ENCODE results near the gene CDC14A. TPM values are rescaled to one million over a fixed set of nuclear protein-coding genes. Genes with fewer than 3 reads are reported as not detected.

The CDC14A gene
- total and polyA plus RNA-seq, 2 of the 8 experiments (the other 6 are each of a cell fraction or from before 2014, with no cell fraction given), result 3.2 to 8.9 TPM

DNA sequence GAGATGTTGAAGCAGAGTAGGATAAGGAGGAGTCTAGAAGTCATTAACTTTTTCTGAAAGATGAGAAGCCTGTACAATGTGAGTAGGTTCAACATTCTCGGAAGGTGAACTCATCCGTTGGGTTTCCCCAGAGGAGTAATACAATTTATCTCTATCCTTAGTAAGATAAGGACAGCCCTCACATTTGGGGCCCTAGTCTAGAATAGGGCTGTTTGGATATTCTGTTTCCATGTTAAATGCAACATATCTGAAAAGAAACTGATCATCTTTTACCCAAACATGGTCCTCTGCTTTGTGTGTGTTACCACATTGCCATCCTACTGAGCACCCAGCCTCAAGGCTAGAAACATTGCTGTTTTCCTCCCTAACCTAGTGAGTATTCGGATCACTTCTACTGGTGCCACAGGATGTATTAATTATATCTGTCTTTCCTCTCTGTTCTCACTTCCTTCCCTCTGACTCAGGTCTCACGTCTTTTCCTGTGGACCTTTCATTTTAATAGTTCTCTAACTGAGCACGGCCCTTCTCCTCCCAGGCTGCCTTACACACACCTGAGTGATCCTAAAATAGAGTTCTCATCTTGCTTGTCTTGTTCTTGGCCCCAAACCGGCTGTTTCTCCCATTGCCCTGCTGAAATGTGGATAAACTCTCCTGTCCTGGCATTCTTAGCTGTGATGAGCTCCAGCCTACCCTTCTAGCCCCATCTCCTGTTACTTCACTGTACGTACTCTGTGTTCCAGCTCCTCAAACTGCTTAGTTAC, 91.7 kb downstream of the CDC14A start:
- no peak overlapping the region for H2BK120ac ChIP-seq (replicated peaks; ENCODE audit: low read depth, low read length)
- H3K14ac ChIP-seq (ENCODE audit: insufficient read length), result no peak overlapping the region
- ChIA-PET CTCF (ENCODE audit: partially characterized antibody) (interaction anchor here (1.0 to 2.5 kb wide), 5 partner anchors 12 to 20 kb away, joined by 3 to 11 read pairs (median 4); no protein-coding TSS in a partner anchor), POLR2A (ENCODE audit: partially characterized antibody) (interaction anchor here (1.5 kb wide), 1 partner anchor 10 kb away, joined by 3 read pairs; no protein-coding TSS in a partner anchor)
- H3K4me1 ChIP-seq (replicated peaks in 1 of 4; ENCODE audit: control insufficient read depth in 3 of 4, insufficient read depth in 4 of 4, low read length in 3 of 4), result peaks cover 0 to 3% (median under 1%) of the 10 kb centered on the region in 4 experiments; a peak in 1 of 7 replicates
- no peaks in the 10 kb centered on the region for H3K9me3 ChIP-seq (ENCODE audit: insufficient read depth in 2 of 2, low read depth in 1 of 2, low read length in 1 of 2)
- no peak overlapping the region for H4K8ac ChIP-seq (ENCODE audit: extremely low read depth, insufficient read depth, low read length)
- no peak overlapping the region for H3K4me2 ChIP-seq (ENCODE audit: insufficient read depth in 1 of 2, low read depth in 2 of 2, low read length in 2 of 2)
- no peak for DNase-seq (ENCODE audit: low read depth in 1 of 2, low spot score in 2 of 2)
- 92% methylated on average over 7 of the region's 7 CpGs; no CpG with 5 or more reads in 1 of the 2 experiments for WGBS, 2 experiments (ENCODE audit: extremely low coverage in 1 of 2, insufficient coverage in 1 of 2, insufficient read length in 1 of 2, insufficient replicate concordance in 2 of 2, low coverage in 1 of 2, low lambda C conversion rate in 2 of 2, missing lambda C conversion rate in 1 of 2)
- FAIRE-seq, result no peak
- no peaks in the 10 kb centered on the region for H4K20me1 ChIP-seq (replicated peaks in 1 of 2; ENCODE audit: control insufficient read depth in 1 of 2, insufficient read depth in 2 of 2, low read length in 2 of 2)
- no peak overlapping the region for H3K18ac ChIP-seq (ENCODE audit: extremely low read depth, low read length)
- no peaks in the 10 kb centered on the region for H3K27me3 ChIP-seq (replicated peaks in 1 of 4; ENCODE audit: control insufficient read depth in 3 of 4, extremely low read depth in 1 of 4, insufficient read depth in 3 of 4, low read length in 3 of 4)
- TF ChIP-seq RAD21 (IDR thresholded peaks at IDR 0.05 in 1 of 2, conservative IDR thresholded peaks at IDR 0.05 in 1 of 2; ENCODE audit: low read depth in 2 of 2, low read length in 2 of 2) (peak in 1 of 2 experiments; percentile 8; a peak in 1 of 4 replicates), EP300 (IDR thresholded peaks at IDR 0.05; ENCODE audit: borderline replicate concordance in 1 of 2, low read depth in 2 of 2, low read length in 2 of 2) (no peak)
- no peak overlapping the region for H3K4ac ChIP-seq (replicated peaks; ENCODE audit: insufficient read length, low read depth, low read length)
- H3K9ac ChIP-seq (replicated peaks in 1 of 4; ENCODE audit: extremely low read depth in 1 of 4, low read depth in 3 of 4, low read length in 3 of 4), result no peak overlapping the region
- H4K91ac ChIP-seq (replicated peaks; ENCODE audit: insufficient read length, low read length), result no peak overlapping the region
- no peak overlapping the region for H3K27ac ChIP-seq (ENCODE audit: low read depth, low read length)
- no peaks in the 10 kb centered on the region for H3K23me2 ChIP-seq (ENCODE audit: low read depth, low read length)
- no peak overlapping the region for H2AK5ac ChIP-seq (ENCODE audit: low read depth, low read length)
- no peak overlapping the region for H2BK5ac ChIP-seq (ENCODE audit: low read depth, low read length)
- no peaks in the 10 kb centered on the region for H3K79me1 ChIP-seq (ENCODE audit: low read depth, low read length)
- no peaks in the 10 kb centered on the region for H3K79me2 ChIP-seq (ENCODE audit: control insufficient read depth in 1 of 2, insufficient read depth in 2 of 2, low read length in 2 of 2)
- no peaks in the 10 kb centered on the region; a peak in 1 of 8 replicates for H3K36me3 ChIP-seq (ENCODE audit: control insufficient read depth in 2 of 4, insufficient read depth in 4 of 4, low read length in 3 of 4)
- no peak overlapping the region for H2BK15ac ChIP-seq (ENCODE audit: low read length)
- H4K5ac ChIP-seq (ENCODE audit: insufficient read length, low read depth, low read length), result no peak overlapping the region
- no peak overlapping the region for H2BK20ac ChIP-seq (ENCODE audit: low read length)
- no peak overlapping the region for H3K56ac ChIP-seq (replicated peaks; ENCODE audit: insufficient read length, low read depth, low read length)
- H2BK12ac ChIP-seq (ENCODE audit: low read depth, low read length), result no peak overlapping the region
- H3K4me3 ChIP-seq (ENCODE audit: extremely low read depth in 1 of 4, insufficient read depth in 2 of 4, low read depth in 3 of 4, low read length in 4 of 4), result no peak overlapping the region
- no peak overlapping the region for H3K23ac ChIP-seq (ENCODE audit: insufficient read length)
- H2AFZ ChIP-seq (ENCODE audit: low read length), result no peak overlapping the region

All from H1 (cell line).